ENCODE measurements around the gene FAXDC2.
"Not testable (repeated sequence)": the region's sequence is repeated elsewhere in the genome, so short reads cannot be mapped to it uniquely, and the experiment has no call there.

The FAXDC2 gene

GRCh38 chr5:154824070-154824469 lies 26.3 kb downstream of the FAXDC2 start:
- H3K27me3 ChIP-seq (ENCODE audit: control insufficient read depth, insufficient read depth, low read length) = no peaks in the 10 kb centered on the region

DNA sequence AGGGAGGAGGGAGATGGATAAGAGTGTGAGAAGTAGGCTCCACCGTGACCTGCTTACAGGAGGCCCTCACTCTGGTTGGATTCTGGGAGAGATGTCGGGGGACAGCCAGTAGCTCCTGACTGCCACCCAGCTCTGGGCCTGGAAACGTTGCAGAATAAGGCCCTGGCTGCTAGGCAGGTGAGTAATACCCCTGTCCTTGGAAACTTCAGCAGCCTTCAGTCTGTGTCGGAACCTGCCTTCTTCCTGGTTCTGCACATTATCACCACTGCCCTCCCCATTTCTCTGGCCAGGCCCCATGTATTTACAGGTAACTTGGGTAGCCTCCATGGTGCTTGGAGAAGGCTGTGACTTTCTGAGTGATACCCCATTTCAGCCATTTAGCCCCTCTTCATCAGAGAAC lies 26.8 kb downstream of the FAXDC2 start:
- Histone ChIP-seq H3K9me3 (ENCODE audit: control insufficient read depth, low read depth, low read length) (no peaks in the 10 kb centered on the region), H3K27me3 (ENCODE audit: control insufficient read depth, insufficient read depth, low read length) (no peaks in the 10 kb centered on the region), H3K36me3 (ENCODE audit: control insufficient read depth, low read depth, low read length) (peaks cover 14% of the 10 kb centered on the region), H3K9ac (ENCODE audit: low read length) (no peak overlapping the region), H3K4me1 (ENCODE audit: control insufficient read depth, low read depth, low read length) (no peaks in the 10 kb centered on the region), H3K4me3 (ENCODE audit: low read length) (no peak overlapping the region), H3K27ac (ENCODE audit: low read length) (no peak overlapping the region)

More at GRCh38 chr5:154824070-154824469, 26.3 kb downstream of the FAXDC2 start:
- Histone ChIP-seq H3K9me3 (ENCODE audit: control insufficient read depth, low read depth, low read length) (no peaks in the 10 kb centered on the region), H3K9ac (ENCODE audit: low read length) (no peak overlapping the region), H3K27ac (ENCODE audit: low read length) (no peak overlapping the region), H3K4me1 (ENCODE audit: control insufficient read depth, low read depth, low read length) (no peaks in the 10 kb centered on the region), H3K36me3 (ENCODE audit: control insufficient read depth, low read depth, low read length) (peaks cover 11% of the 10 kb centered on the region), H3K4me3 (ENCODE audit: low read length) (no peak overlapping the region)

DNA sequence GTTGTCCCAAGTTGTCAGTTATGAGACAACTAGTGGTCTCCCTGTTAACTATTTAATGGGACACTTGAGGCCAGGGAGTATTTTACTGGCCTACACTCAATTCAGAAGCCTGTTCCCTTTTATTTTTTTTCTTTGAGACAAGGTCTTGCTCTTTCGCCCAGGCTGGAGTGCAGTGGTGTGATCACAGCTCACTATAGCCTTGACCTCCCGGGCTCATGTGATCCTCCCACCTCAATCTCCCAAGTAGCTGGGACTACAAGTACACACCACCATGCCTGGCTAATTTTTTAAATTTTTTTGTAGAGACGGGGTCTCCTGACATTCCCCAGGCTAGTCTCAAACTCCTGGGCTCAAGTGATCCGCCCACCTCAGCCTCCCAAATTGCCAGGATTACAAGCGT lies 27.5 kb downstream of the FAXDC2 start:
- peaks cover 20% of the 10 kb centered on the region for H3K36me3 ChIP-seq (ENCODE audit: control insufficient read depth, low read depth, low read length)
- H3K9ac ChIP-seq (ENCODE audit: low read length); H3K4me3 ChIP-seq (ENCODE audit: low read length); H3K27ac ChIP-seq (ENCODE audit: low read length); H3K9me3 ChIP-seq (ENCODE audit: control insufficient read depth, low read depth, low read length); H3K27me3 ChIP-seq (ENCODE audit: control insufficient read depth, insufficient read depth, low read length); H3K4me1 ChIP-seq (ENCODE audit: control insufficient read depth, low read depth, low read length): not testable (repeated sequence)

DNA sequence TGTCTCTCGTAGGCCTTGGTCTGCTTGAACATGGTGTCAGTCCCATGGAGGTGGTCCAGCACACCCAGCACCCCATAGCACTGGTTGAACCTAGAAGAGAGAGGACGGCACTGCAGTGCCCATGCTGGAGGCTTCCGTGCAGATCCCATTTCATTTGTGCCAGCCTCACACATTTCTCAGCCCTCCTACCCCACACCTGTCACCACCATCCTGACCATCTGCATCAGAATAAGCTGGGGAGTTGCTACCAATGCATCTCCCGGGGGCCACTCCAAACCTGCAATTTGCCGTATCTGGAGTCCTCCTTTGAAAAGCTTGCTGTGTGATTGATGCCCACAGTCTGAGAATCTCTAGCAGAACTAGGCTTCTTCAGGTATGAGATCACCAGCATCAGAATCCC lies 30.0 kb downstream of the FAXDC2 start:
- no peak overlapping the region for H3K27ac ChIP-seq (ENCODE audit: low read length)
- no peak overlapping the region for H3K4me3 ChIP-seq (ENCODE audit: low read length)
- H3K9me3 ChIP-seq (ENCODE audit: control insufficient read depth, low read depth, low read length) = no peaks in the 10 kb centered on the region
- H3K4me1 ChIP-seq (ENCODE audit: control insufficient read depth, low read depth, low read length) = no peaks in the 10 kb centered on the region
- H3K27me3 ChIP-seq (ENCODE audit: control insufficient read depth, insufficient read depth, low read length) = no peaks in the 10 kb centered on the region
- peaks cover 40% of the 10 kb centered on the region for H3K36me3 ChIP-seq (ENCODE audit: control insufficient read depth, low read depth, low read length)
- H3K9ac ChIP-seq (ENCODE audit: low read length) = no peak overlapping the region

DNA sequence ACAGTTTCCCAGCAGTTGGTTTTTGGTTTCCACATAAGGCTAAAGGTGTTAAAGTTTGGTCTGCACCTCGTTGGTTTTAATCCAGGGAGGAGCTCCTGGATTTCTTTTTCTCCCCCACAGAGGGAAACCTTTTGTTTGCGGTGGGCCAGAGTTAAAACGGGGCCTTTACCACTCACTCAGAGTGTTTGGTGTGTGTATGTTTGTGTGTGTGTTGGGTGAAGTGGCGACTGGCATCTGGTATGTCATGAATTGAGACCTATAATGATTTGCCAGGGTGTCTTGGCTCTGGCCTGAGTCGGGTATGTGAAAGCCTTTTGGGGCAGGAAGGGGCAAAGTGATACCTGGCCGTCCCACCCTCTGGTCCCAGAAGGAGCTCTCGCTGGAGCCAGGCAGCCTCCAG lies 30.9 kb downstream of the FAXDC2 start:
- Histone ChIP-seq H3K4me3 (ENCODE audit: low read length) (no peak overlapping the region), H3K36me3 (ENCODE audit: control insufficient read depth, low read depth, low read length) (peaks cover 49% of the 10 kb centered on the region), H3K9ac (ENCODE audit: low read length) (no peak overlapping the region), H3K4me1 (ENCODE audit: control insufficient read depth, low read depth, low read length) (no peaks in the 10 kb centered on the region), H3K27me3 (ENCODE audit: control insufficient read depth, insufficient read depth, low read length) (no peaks in the 10 kb centered on the region), H3K27ac (ENCODE audit: low read length) (no peak overlapping the region), H3K9me3 (ENCODE audit: control insufficient read depth, low read depth, low read length) (no peaks in the 10 kb centered on the region)

GRCh38 chr5:154818471-154819116 lies 31.8 kb downstream of the FAXDC2 start:
- no peak overlapping the region for H3K9ac ChIP-seq (ENCODE audit: low read length)
- H3K36me3 ChIP-seq (ENCODE audit: control insufficient read depth, low read depth, low read length) = peaks cover 53% of the 10 kb centered on the region
- no peaks in the 10 kb centered on the region for H3K4me1 ChIP-seq (ENCODE audit: control insufficient read depth, low read depth, low read length)
- H3K27me3 ChIP-seq (ENCODE audit: control insufficient read depth, insufficient read depth, low read length) = no peaks in the 10 kb centered on the region
- H3K4me3 ChIP-seq (ENCODE audit: low read length) = no peak overlapping the region
- no peaks in the 10 kb centered on the region for H3K9me3 ChIP-seq (ENCODE audit: control insufficient read depth, low read depth, low read length)
- H3K27ac ChIP-seq (ENCODE audit: low read length) = no peak overlapping the region

DNA sequence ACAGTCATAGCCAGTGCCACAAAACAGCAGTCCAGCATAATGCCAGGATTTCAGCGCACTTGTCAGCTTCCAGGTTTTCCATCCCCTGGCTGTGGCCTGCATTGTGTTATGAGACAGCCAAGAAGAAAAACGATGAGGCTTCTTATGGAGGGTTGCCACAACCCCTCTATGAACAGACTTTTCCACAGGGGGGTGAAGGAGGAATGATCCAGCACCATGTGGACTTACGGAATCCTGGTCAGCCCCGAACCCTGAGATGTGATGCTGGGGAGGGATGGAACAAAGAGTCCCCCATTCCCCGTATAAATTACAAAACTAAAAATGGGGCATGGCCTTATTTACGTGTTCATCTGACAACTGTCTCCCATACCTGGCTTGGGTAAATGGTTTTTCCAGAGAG lies 32.6 kb downstream of the FAXDC2 start:
- Histone ChIP-seq H3K9ac (ENCODE audit: low read length) (no peak overlapping the region), H3K36me3 (ENCODE audit: control insufficient read depth, low read depth, low read length) (peaks cover 60% of the 10 kb centered on the region), H3K4me3 (ENCODE audit: low read length) (no peak overlapping the region), H3K27ac (ENCODE audit: low read length) (no peak overlapping the region), H3K4me1 (ENCODE audit: control insufficient read depth, low read depth, low read length) (no peaks in the 10 kb centered on the region), H3K9me3 (ENCODE audit: control insufficient read depth, low read depth, low read length) (no peaks in the 10 kb centered on the region), H3K27me3 (ENCODE audit: control insufficient read depth, insufficient read depth, low read length) (no peaks in the 10 kb centered on the region)

- Histone ChIP-seq H3K4me3 (ENCODE audit: low read length) (no peak overlapping the region), H3K36me3 (ENCODE audit: control insufficient read depth, low read depth, low read length) (peaks cover 66% of the 10 kb centered on the region), H3K9ac (ENCODE audit: low read length) (no peak overlapping the region), H3K27ac (ENCODE audit: low read length) (no peak overlapping the region), H3K27me3 (ENCODE audit: control insufficient read depth, insufficient read depth, low read length) (no peaks in the 10 kb centered on the region), H3K4me1 (ENCODE audit: control insufficient read depth, low read depth, low read length) (no peaks in the 10 kb centered on the region), H3K9me3 (ENCODE audit: control insufficient read depth, low read depth, low read length) (no peaks in the 10 kb centered on the region)
These were observed 33.4 kb downstream of the FAXDC2 start for GRCh38 chr5:154816891-154817492.

- Histone ChIP-seq H3K4me1 (ENCODE audit: control insufficient read depth, low read depth, low read length) (no peaks in the 10 kb centered on the region), H3K9me3 (ENCODE audit: control insufficient read depth, low read depth, low read length) (no peaks in the 10 kb centered on the region), H3K9ac (ENCODE audit: low read length) (no peak overlapping the region), H3K27ac (ENCODE audit: low read length) (no peak overlapping the region), H3K36me3 (ENCODE audit: control insufficient read depth, low read depth, low read length) (peaks cover 78% of the 10 kb centered on the region), H3K4me3 (ENCODE audit: low read length) (no peak overlapping the region), H3K27me3 (ENCODE audit: control insufficient read depth, insufficient read depth, low read length) (no peaks in the 10 kb centered on the region)
These were observed 34.6 kb downstream of the FAXDC2 start for GRCh38 chr5:154815684-154816247.

GRCh38 chr5:154815025-154815424 lies 35.4 kb downstream of the FAXDC2 start:
- Histone ChIP-seq H3K27ac (ENCODE audit: low read length) (no peak overlapping the region), H3K9me3 (ENCODE audit: control insufficient read depth, low read depth, low read length) (no peaks in the 10 kb centered on the region), H3K36me3 (ENCODE audit: control insufficient read depth, low read depth, low read length) (peaks cover 82% of the 10 kb centered on the region), H3K4me1 (ENCODE audit: control insufficient read depth, low read depth, low read length) (no peaks in the 10 kb centered on the region), H3K9ac (ENCODE audit: low read length) (no peak overlapping the region), H3K4me3 (ENCODE audit: low read length) (no peak overlapping the region), H3K27me3 (ENCODE audit: control insufficient read depth, insufficient read depth, low read length) (no peaks in the 10 kb centered on the region)

- Histone ChIP-seq H3K27me3 (ENCODE audit: control insufficient read depth, insufficient read depth, low read length) (no peaks in the 10 kb centered on the region), H3K9ac (ENCODE audit: low read length) (no peak overlapping the region), H3K27ac (ENCODE audit: low read length) (no peak overlapping the region), H3K4me3 (ENCODE audit: low read length) (no peak overlapping the region), H3K9me3 (ENCODE audit: control insufficient read depth, low read depth, low read length) (no peaks in the 10 kb centered on the region), H3K36me3 (ENCODE audit: control insufficient read depth, low read depth, low read length) (peaks cover 87% of the 10 kb centered on the region), H3K4me1 (ENCODE audit: control insufficient read depth, low read depth, low read length) (no peaks in the 10 kb centered on the region)
These were observed 36.7 kb downstream of the FAXDC2 start for GRCh38 chr5:154813736-154814135.

GRCh38 chr5:154813158-154813557 lies 37.2 kb downstream of the FAXDC2 start:
- Histone ChIP-seq H3K9ac (ENCODE audit: low read length) (no peak overlapping the region), H3K36me3 (ENCODE audit: control insufficient read depth, low read depth, low read length) (peaks cover 88% of the 10 kb centered on the region), H3K9me3 (ENCODE audit: control insufficient read depth, low read depth, low read length) (no peaks in the 10 kb centered on the region), H3K27ac (ENCODE audit: low read length) (no peak overlapping the region), H3K4me1 (ENCODE audit: control insufficient read depth, low read depth, low read length) (no peaks in the 10 kb centered on the region), H3K4me3 (ENCODE audit: low read length) (no peak overlapping the region), H3K27me3 (ENCODE audit: control insufficient read depth, insufficient read depth, low read length) (no peaks in the 10 kb centered on the region)

Data from iPS-18a (cell line).